Activated CD8-positive, alpha-beta memory T cell treated with anti-CD3 and anti-CD28 coated beads, Interleukin-2, amount 10 ng/mL, durations not matched to agents 7 days and 5 days (primary cell): ENCODE results near the gene SLC35C1. TPM values are rescaled to one million over a fixed set of nuclear protein-coding genes. Genes with fewer than 3 reads are reported as not detected.
A peak's percentile ranks its signal among the peaks of the same experiment; 100 is the strongest.

ENCODE experiments used
- ATAC-seq: fragments of 150-1000 bp; cut with Tn5 transposase; one replicate; pipeline ENCODE4 v1.10.0; 2021; ENCODE audit warnings: moderate library complexity
- CTCF ChIA-PET: fragments of 350-600 bp; sonication (Branson Sonifier 250); formaldehyde crosslinking; loops from one replicate; lab custom pipeline; 2021; ENCODE audit warnings: antibody characterized with exemption; lab: Charles Lee
- DNase-seq: peaks from one replicate; pipeline ENCODE4 v3.0.0-alpha.2; 2020
- H3K27ac Mint-ChIP-seq: one replicate; pipeline ENCODE4 v1.8.0; 2021; ENCODE audit warnings: mild to moderate bottlenecking, mixed read lengths
- H3K27me3 Mint-ChIP-seq: one replicate; pipeline ENCODE4 v1.8.0; 2021; ENCODE audit warnings: mixed read lengths
- H3K36me3 Mint-ChIP-seq: one replicate; pipeline ENCODE4 v1.8.0; 2021; ENCODE audit warnings: mild to moderate bottlenecking, mixed read lengths
- H3K4me1 Mint-ChIP-seq: one replicate; pipeline ENCODE4 v1.8.0; 2021; ENCODE audit warnings: mixed read lengths
- H3K4me3 Mint-ChIP-seq: one replicate; pipeline ENCODE4 v1.8.0; 2021; ENCODE audit warnings: mild to moderate bottlenecking, moderate library complexity, mixed read lengths
- H3K9me3 Mint-ChIP-seq: one replicate; pipeline ENCODE4 v1.8.0; 2022; ENCODE audit warnings: low read depth, mixed read lengths
- total RNA-seq, 2 experiments: library from RNA; stranded (reverse); gene quantifications; one replicate each; pipeline ENCODE4 v1.2.3, GENCODE V29; 2021

SLC35C1 gene
- total RNA-seq, 2 experiments from 2014 or later = 15.2 to 15.7 TPM

DNA sequence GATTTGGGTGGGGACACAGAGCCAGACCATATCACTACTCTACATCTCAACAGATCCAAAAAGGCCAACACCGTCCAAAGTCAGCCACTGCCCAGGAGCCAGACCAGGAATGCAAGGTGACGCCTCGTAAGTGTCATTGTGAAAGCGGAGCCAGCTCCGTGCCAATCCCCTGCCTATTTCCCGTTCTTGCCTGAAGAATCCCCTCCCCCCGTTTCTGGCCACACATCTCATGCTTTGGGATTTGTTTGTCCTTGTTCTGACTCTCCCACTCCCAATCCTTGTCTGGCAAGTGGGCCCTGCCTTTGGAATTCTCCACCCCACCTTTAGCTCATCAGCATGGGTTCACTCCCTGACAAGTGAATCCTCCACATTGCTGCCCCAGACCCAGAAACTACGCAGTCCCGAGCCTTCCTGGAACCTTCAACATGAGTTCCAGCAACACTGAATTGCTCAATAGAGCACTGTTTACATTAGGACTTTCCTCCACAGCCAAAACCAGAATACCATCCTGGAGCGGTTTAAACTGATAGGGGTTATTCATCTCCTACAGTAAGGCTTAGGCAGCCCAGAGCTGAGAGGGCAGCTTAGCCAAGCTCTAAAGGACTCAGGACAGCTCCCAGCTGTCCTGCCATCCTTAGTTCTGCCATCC is 6.0 kb upstream of the SLC35C1 start:
- DNase-seq = no peak
- H3K4me1 Mint-ChIP-seq = peaks cover 4% of the 10 kb centered on the region
- ATAC-seq = no peak
- H3K36me3 Mint-ChIP-seq = no peaks in the 10 kb centered on the region
- no peak overlapping the region for H3K27ac Mint-ChIP-seq
- H3K4me3 Mint-ChIP-seq = no peak overlapping the region
- no peaks in the 10 kb centered on the region for H3K27me3 Mint-ChIP-seq
- no peaks in the 10 kb centered on the region for H3K9me3 Mint-ChIP-seq
- CTCF ChIA-PET = interaction anchor here (1.2 to 2.0 kb wide), 2 partner anchors 12 to 27 kb away, joined by 4 to 12 read pairs; no protein-coding TSS in a partner anchor

DNA sequence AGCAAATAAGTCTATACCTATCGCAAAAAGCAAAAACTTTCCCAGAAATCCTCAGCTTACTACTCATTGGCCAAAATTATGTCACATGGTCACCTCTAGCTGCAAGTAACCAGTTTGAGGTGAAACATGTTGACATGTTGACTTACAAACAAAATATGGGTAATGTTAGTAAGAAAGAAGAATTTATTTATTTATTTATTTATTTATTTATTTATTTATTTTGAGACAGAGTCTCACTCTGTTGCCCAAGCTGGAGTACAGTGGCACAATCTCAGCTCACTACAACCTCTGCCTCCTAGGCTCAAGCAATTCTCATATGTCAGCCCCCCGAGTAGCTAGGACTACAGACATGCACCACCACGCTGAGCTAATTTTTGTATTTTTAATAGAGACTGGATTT is 5.4 kb upstream of the SLC35C1 start:
- CTCF ChIA-PET = interaction anchor here (1.2 to 2.0 kb wide), 2 partner anchors 13 to 28 kb away, joined by 4 to 12 read pairs; no protein-coding TSS in a partner anchor
- H3K36me3 Mint-ChIP-seq = no peaks in the 10 kb centered on the region
- peak; percentile 28 for DNase-seq
- no peak overlapping the region for H3K27ac Mint-ChIP-seq
- H3K27me3 Mint-ChIP-seq = no peaks in the 10 kb centered on the region
- H3K4me1 Mint-ChIP-seq = peaks cover 4% of the 10 kb centered on the region
- no peak for ATAC-seq
- H3K9me3 Mint-ChIP-seq = no peaks in the 10 kb centered on the region
- no peak overlapping the region for H3K4me3 Mint-ChIP-seq

DNA sequence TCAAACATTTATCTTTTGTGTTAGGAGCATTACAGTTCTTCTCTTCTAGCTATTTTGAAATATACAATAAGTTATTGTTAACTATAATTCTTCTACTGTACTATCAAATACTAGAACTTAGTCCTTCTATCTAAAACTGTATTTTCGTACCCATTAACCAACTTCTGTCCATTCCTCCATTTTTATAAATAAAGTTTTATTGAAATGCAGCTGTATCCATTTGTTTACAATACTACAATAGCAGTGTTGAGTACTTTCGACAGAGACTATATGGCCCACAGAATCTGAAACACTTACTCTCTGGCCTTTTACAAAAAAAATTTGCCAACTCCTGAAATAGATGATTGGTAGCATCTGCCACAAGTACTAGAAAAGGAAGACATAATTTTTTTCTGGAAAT is 4.7 kb upstream of the SLC35C1 start:
- Mint-ChIP-seq H3K9me3 (no peaks in the 10 kb centered on the region), H3K27me3 (no peaks in the 10 kb centered on the region), H3K27ac (no peak overlapping the region), H3K36me3 (no peaks in the 10 kb centered on the region), H3K4me1 (peaks cover 4% of the 10 kb centered on the region), H3K4me3 (no peak overlapping the region)
- ATAC-seq = no peak
- no peak for DNase-seq
- CTCF ChIA-PET = interaction anchor here (2.0 kb wide), 1 partner anchor 29 kb away, joined by 12 read pairs; no protein-coding TSS in a partner anchor

DNA sequence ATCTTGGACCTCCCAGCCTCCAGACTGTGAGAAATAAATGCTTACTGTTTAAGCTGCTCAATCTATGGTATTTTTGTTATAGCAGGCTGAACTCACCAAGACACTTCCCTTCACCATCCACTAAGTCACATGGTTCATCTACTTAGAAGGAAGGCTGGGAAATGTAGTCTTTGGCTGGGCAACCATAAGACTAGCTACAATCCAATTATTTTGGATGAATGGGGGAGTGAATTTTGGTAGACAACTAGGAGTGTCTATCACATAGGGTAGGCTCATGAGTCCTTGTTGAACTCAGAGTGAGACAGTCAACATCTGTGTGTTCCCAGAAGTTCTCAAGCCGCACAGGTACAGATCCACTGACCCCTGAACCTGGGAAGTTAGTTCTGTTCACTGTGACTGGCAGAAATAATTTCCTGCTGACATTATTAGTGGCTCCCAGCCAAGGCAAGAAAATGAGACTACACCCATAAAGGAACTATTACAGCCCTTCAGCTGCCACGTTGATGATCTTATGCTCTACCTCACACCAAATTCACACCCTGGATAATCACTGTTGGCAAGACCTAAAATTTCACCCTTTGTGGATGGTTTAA is 3.1 kb upstream of the SLC35C1 start:
- Mint-ChIP-seq H3K9me3 (no peaks in the 10 kb centered on the region), H3K27me3 (no peaks in the 10 kb centered on the region), H3K27ac (no peak overlapping the region), H3K4me3 (no peak overlapping the region), H3K4me1 (peaks cover 15% of the 10 kb centered on the region), H3K36me3 (peaks cover 6% of the 10 kb centered on the region)
- peak; percentile 15 for DNase-seq
- CTCF ChIA-PET = no interaction called here
- no peak for ATAC-seq

DNA sequence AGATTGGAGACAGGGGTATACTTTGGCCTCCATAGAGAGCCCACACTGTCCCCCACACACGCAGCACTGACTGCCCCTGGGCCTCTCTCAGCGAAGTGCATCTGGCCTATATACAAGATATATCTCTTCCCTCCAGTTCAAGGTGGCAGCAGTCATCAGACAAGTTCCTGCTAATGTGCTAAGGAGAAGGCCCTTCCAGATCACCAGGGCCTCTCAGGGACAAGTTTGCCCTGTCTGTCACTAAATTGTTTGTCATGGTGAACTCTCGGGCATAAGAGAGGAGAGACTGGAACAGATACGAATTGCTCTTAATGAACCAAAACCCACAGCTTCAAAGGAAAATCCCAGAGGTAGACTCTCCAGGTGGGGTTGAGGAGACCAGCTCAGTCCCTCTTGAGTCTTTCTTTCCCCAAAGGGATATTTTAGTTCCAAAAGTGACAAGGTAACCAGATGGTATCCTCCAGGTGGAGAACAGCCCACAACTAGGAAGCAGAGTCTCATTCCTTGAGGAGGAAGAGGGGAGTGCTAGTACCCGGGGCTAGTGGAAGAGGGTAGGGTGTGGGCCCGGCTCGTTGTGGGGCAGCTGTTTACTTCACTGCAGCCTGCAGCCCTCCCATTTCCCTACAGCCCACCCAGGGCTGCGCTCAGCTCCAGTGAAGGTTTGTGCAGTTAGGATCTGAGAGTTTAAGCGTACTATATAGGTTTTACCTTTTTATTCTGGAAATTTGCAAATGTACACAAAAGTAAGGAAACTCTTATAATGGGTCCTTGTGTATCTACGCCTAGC is 2.2 kb upstream of the SLC35C1 start:
- peak overlapping the region; percentile 4 for H3K4me3 Mint-ChIP-seq
- no peak overlapping the region for H3K27ac Mint-ChIP-seq

DNA sequence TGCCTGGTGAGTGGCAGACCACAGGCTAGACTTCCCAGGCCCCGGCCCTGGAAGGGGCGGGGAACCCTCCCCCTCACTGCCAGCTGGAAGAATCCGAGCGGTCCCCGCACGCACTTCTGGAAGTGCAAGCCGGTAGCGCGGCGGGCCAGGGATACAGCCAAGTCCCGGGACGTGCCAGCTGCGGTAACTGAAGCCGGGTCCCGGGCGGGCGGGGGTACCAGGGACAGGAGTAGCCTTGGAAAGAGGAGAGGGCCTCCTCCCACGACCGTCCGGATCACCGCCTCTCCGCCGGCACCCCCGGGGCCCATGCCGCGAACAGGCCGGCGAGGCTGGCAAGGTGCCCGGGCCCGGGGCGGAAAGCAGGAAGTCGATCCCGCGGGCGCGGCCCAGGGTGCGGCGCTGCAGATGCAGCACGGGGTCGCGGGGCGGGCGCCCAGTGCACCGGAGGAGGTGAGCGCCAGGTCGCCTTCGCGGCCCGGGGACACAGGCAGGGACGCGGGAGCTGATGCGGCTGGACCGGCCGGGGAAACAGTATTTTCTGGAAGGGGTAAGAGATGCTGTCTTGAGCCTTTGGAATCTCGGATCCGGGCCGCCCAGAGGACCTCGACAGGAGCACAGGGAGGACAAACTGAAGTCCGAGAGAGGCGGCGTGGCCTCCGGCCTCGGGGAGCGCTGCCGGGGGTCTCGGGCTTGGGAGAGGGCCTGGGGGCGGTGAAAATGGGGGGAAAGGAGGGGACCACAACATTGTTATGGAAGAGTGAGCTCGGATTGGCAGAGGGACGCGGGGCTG is 783 bp upstream of the SLC35C1 start:
- CTCF ChIA-PET = interaction anchor here (0.6 to 2.8 kb wide), 6 partner anchors 9 to 39 kb away, joined by 3 to 10 read pairs (median 4); no protein-coding TSS in a partner anchor
- Mint-ChIP-seq H3K4me1 (peaks cover 35% of the 10 kb centered on the region), H3K36me3 (peaks cover 10% of the 10 kb centered on the region), H3K27me3 (no peaks in the 10 kb centered on the region), H3K4me3 (peak overlapping the region; percentile 88), H3K9me3 (no peaks in the 10 kb centered on the region), H3K27ac (peak overlapping the region; percentile 93)
- peak; percentile 74 for DNase-seq
- ATAC-seq = peak; percentile 48

More for the DNA sequence above, 2.2 kb upstream of the SLC35C1 start:
- no peaks in the 10 kb centered on the region for H3K9me3 Mint-ChIP-seq
- peaks cover 6% of the 10 kb centered on the region for H3K36me3 Mint-ChIP-seq
- CTCF ChIA-PET = interaction anchor here (1.0 to 2.3 kb wide), 3 partner anchors 8 to 40 kb away, joined by 3 to 10 read pairs (median 3); no protein-coding TSS in a partner anchor
- no peaks in the 10 kb centered on the region for H3K27me3 Mint-ChIP-seq
- no peak for ATAC-seq
- H3K4me1 Mint-ChIP-seq = peaks cover 23% of the 10 kb centered on the region
- peak; percentile 28 for DNase-seq

DNA sequence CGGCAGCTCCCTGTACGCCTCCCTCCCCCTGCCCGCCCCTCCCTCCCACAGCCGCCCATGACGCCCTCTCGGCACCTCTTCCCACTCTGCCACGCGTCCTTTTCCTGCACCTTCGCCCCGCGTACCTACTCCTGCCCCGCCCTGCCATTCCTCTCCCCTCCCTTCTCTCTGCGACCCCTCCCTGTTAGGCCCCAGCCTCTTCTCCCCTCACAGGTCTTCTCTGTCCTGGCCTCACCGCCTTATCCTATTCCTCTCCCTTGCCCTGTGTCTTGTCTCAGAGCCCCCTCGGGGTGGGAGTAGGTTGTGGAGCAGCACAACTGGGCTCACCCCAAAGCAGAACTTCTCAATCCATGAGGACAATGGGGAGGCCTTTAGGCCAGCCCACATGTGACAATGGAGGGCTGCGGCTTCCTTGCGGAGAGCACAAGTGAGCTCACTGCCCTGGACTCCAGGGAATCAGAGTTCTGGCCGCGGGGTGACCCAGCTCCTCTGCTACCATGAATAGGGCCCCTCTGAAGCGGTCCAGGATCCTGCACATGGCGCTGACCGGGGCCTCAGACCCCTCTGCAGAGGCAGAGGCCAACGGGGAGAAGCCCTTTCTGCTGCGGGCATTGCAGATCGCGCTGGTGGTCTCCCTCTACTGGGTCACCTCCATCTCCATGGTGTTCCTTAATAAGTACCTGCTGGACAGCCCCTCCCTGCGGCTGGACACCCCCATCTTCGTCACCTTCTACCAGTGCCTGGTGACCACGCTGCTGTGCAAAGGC is 539 bp downstream of the SLC35C1 start:
- CTCF ChIA-PET = interaction anchor here (0.6 to 2.8 kb wide), 5 partner anchors 29 to 1011 kb away, joined by 3 to 10 read pairs (median 9); no protein-coding TSS in a partner anchor
- no peaks in the 10 kb centered on the region for H3K27me3 Mint-ChIP-seq
- H3K27ac Mint-ChIP-seq = peak overlapping the region; percentile 93
- peaks cover 46% of the 10 kb centered on the region for H3K4me1 Mint-ChIP-seq
- peaks cover 15% of the 10 kb centered on the region for H3K36me3 Mint-ChIP-seq
- DNase-seq (peak; percentile 46), ATAC-seq (peak; percentile 50)
- H3K4me3 Mint-ChIP-seq = peak overlapping the region; percentile 88
- H3K9me3 Mint-ChIP-seq = no peaks in the 10 kb centered on the region

DNA sequence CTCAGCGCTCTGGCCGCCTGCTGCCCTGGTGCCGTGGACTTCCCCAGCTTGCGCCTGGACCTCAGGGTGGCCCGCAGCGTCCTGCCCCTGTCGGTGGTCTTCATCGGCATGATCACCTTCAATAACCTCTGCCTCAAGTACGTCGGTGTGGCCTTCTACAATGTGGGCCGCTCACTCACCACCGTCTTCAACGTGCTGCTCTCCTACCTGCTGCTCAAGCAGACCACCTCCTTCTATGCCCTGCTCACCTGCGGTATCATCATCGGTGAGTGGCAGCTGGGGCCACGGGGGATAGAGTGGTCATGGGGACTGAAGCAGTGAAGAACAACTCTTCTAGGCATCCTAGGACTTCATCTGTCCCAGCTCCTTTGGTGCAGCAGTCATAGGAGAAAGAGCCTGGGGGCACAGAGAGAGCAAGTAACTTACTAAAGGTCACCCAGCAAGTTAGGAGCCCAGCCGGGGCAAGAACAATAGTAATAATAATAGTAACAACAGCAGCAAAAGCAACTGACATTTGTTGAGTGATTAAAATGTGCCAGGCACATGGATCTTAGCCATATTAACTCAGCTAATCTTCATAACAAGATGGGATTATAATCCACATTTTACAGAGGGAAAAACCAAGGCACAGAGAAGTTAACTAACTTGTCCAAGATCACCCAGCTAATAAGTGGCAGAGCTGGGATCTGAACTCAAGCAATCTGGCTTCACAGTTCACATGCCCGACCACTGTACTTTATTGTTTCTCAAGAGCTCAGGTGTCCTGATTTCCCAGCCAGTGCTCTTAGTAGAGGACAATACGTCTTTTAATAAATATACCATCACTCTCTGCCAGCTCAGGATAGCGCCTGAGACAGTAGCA is 1.4 kb downstream of the SLC35C1 start:
- no peaks in the 10 kb centered on the region for H3K27me3 Mint-ChIP-seq
- ATAC-seq (no peak), DNase-seq (no peak)
- peaks cover 46% of the 10 kb centered on the region for H3K4me1 Mint-ChIP-seq
- peak overlapping the region; percentile 88 for H3K4me3 Mint-ChIP-seq
- H3K27ac Mint-ChIP-seq = peak overlapping the region; percentile 44
- CTCF ChIA-PET = interaction anchor here (0.6 to 2.8 kb wide), 6 partner anchors 23 to 1011 kb away, joined by 3 to 10 read pairs (median 6); no protein-coding TSS in a partner anchor
- H3K9me3 Mint-ChIP-seq = no peaks in the 10 kb centered on the region
- peaks cover 15% of the 10 kb centered on the region for H3K36me3 Mint-ChIP-seq

DNA sequence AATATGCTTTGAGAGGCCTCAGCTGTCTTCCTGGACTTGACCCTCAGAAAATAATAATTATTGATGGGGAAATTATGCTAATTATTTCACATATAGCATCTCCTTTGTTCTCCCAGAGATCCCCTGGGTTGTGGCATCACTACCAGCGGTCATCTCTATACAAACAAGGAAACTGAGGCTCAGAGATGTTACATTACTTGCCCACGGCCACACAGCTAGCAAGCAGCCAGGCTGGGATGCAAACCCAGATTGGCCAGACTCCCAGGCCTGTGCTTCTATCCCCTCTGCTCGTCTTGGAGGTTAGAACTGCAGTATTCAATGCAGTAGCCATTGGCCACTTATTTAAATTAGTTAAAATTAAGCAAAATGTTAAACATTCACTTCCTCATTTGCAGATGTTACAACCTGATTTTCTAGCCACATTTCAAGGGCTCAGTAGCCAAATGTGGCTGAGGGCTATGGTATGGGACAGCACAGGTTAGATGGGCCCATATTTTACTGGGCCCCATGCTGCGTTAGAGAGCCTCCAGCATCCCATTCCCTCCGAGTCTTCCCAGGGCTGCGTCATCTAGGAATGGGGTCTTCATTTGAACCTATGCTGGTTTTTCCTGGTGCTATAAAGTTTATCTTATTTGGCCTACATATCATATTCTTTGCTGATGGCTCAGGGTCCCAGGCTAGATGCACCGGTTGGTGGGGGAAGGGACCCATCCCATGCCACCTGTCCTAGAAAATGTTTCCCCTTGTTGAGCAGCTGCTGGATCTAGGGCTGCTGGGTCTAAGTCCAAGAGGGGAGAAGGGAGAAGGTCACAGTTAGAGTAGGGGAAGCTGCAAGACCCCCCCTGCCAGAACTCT is 2.2 kb downstream of the SLC35C1 start:
- Mint-ChIP-seq H3K27me3 (no peaks in the 10 kb centered on the region), H3K4me1 (peaks cover 44% of the 10 kb centered on the region), H3K9me3 (no peaks in the 10 kb centered on the region), H3K4me3 (peak overlapping the region; percentile 88), H3K36me3 (peaks cover 17% of the 10 kb centered on the region), H3K27ac (no peak overlapping the region)
- CTCF ChIA-PET = interaction anchor here (1.1 to 1.6 kb wide), 4 partner anchors 22 to 39 kb away, joined by 3 to 9 read pairs (median 6); no protein-coding TSS in a partner anchor
- no peak for ATAC-seq
- no peak for DNase-seq

DNA sequence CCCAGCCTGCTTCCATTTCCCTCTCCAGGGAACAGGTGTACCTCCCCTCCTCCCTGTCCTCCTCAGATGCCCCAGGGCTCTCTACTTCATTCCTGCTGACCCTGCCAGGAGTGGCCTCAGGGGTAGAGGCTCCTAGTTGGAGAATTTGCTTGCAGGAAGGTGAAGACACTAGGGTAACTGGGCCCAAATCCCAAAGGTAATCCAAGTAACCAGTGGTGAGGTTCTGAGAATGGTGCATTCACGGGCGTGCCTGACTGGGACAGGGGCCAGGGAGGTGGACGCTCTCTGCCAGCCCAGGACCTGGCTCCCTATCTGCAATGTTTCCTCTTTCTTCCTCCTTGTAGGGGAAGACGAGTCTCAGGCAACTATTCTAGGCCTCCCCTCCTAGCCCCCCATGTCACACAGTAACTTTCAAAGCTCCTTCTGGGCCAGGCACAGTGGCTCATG is 2.9 kb downstream of the SLC35C1 start:
- Mint-ChIP-seq H3K27me3 (no peaks in the 10 kb centered on the region), H3K9me3 (no peaks in the 10 kb centered on the region), H3K4me3 (no peak overlapping the region), H3K4me1 (peaks cover 44% of the 10 kb centered on the region), H3K36me3 (peaks cover 17% of the 10 kb centered on the region), H3K27ac (no peak overlapping the region)
- CTCF ChIA-PET = no interaction called here
- ATAC-seq = no peak
- DNase-seq = no peak
